Activated T-helper 1 cell treated with anti-CD3 and anti-CD28 coated beads, Interleukin-12 subunit alpha, Interleukin-12 subunit beta, Interleukin-2, Interleukin-4 antibody, amounts not matched to agents 30 ng/mL and 10 ng/mL and 1 ng/mL, durations not matched to agents 14 hours and 24 hours and 36 hours (primary cell): ENCODE measurements around the gene IRF2. TPM values are rescaled to one million over a fixed set of nuclear protein-coding genes. Genes with fewer than 3 reads are reported as not detected.

ENCODE experiments used
- DNase-seq: peaks from one replicate; pipeline ENCODE4 v3.0.0; 2021; ENCODE audit warnings: low spot score
- H3K27ac Mint-ChIP-seq: one replicate; pipeline ENCODE4 v1.8.0; 2021; ENCODE audit warnings: mild to moderate bottlenecking, mixed read lengths
- H3K27me3 Mint-ChIP-seq: one replicate; pipeline ENCODE4 v1.8.0; 2022; ENCODE audit warnings: mild to moderate bottlenecking, moderate library complexity, mixed read lengths; ENCODE audit not compliant: insufficient read depth
- H3K36me3 Mint-ChIP-seq: one replicate; pipeline ENCODE4 v1.8.0; 2021; ENCODE audit warnings: low read depth, mixed read lengths
- H3K4me1 Mint-ChIP-seq: one replicate; pipeline ENCODE4 v1.8.0; 2021; ENCODE audit warnings: low read depth, mixed read lengths
- H3K4me3 Mint-ChIP-seq: one replicate; pipeline ENCODE4 v1.8.0; 2021; ENCODE audit warnings: mild to moderate bottlenecking, moderate library complexity, mixed read lengths
- H3K9me3 Mint-ChIP-seq: one replicate; pipeline ENCODE4 v1.8.0; 2021; ENCODE audit warnings: mixed read lengths
- intact Hi-C: fragments of 100-400 bp; cut with micrococcal nuclease; formaldehyde crosslinking; loops from one replicate; pipeline ENCODE4 v1.15.1; 2024
- total RNA-seq: library from RNA; stranded (reverse); gene quantifications from 2 replicates; pipeline ENCODE4 v1.2.3, GENCODE V29; 2022

The IRF2 gene
- total RNA-seq, 1 donor from 2014 or later = 75.8 TPM

GRCh38 chr4:184443318-184443717 lies 31.0 kb downstream of the IRF2 start:
- H3K27me3 Mint-ChIP-seq = no peaks in the 10 kb centered on the region
- H3K4me3 Mint-ChIP-seq = no peak overlapping the region
- intact Hi-C loops = no loop called here
- no peak for DNase-seq
- peaks cover 40% of the 10 kb centered on the region for H3K36me3 Mint-ChIP-seq
- H3K27ac Mint-ChIP-seq = peak overlapping the region; percentile 61
- no peaks in the 10 kb centered on the region for H3K9me3 Mint-ChIP-seq
- peaks cover 84% of the 10 kb centered on the region for H3K4me1 Mint-ChIP-seq

GRCh38 chr4:184442314-184442635 lies 32.1 kb downstream of the IRF2 start:
- no peaks in the 10 kb centered on the region for H3K9me3 Mint-ChIP-seq
- H3K36me3 Mint-ChIP-seq = peaks cover 30% of the 10 kb centered on the region
- peak overlapping the region; percentile 42 for H3K27ac Mint-ChIP-seq
- DNase-seq = no peak
- H3K27me3 Mint-ChIP-seq = no peaks in the 10 kb centered on the region
- no peak overlapping the region for H3K4me3 Mint-ChIP-seq
- intact Hi-C loops = no loop called here
- peaks cover 84% of the 10 kb centered on the region for H3K4me1 Mint-ChIP-seq

DNA sequence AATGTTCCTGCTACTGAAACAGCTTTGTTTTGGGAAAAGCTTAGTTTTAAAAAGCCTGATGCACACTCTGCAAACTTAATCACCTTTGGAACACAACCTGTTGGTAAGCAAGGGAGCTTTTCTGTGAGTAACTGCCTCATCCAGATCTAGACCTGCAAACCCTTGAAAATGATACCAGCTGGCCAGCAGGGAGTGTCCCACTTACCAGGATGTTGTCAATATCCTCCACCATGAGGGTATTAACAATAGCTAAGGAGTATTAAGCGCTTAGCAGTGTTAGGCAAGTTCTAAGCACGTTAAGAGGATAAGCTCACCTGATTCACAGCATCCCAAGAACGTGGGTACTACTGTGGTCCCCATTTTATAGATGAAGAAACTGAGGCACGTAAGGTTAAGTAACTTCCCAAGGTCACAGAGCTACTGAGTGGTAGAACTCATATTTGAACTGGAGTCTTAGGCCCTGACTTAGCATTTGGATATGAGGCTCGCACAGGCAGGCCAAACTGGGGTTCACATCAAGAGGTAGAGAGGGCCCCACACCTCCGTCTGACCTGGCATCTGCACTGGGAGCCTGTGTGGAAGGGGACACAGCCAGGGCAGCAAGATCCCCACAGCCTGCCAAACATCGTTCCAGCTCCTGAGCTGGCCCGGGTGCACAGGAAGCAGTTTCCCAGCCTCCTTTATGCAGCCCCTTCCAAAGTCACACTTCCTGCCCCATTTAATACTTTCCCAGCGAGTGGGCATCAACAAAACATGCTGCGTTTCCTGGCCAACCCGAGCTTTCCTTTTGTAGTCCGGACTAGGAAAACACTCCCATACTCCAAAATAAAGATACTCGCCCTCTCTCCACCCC lies 32.7 kb downstream of the IRF2 start:
- Mint-ChIP-seq H3K36me3 (peaks cover 29% of the 10 kb centered on the region), H3K27ac (peak overlapping the region; percentile 42), H3K9me3 (no peaks in the 10 kb centered on the region), H3K27me3 (no peaks in the 10 kb centered on the region), H3K4me3 (no peak overlapping the region), H3K4me1 (peaks cover 84% of the 10 kb centered on the region)
- no peak for DNase-seq
- intact Hi-C loops = loop anchor here (2.0 kb wide), 1 partner anchor 21 kb away; no protein-coding TSS in a partner anchor

GRCh38 chr4:184440595-184441358 lies 33.6 kb downstream of the IRF2 start:
- Mint-ChIP-seq H3K9me3 (no peaks in the 10 kb centered on the region), H3K27ac (no peak overlapping the region), H3K27me3 (no peaks in the 10 kb centered on the region), H3K4me1 (peaks cover 84% of the 10 kb centered on the region), H3K36me3 (peaks cover 21% of the 10 kb centered on the region), H3K4me3 (no peak overlapping the region)
- intact Hi-C loops = loop anchor here (2.0 kb wide), 1 partner anchor 20 kb away; no protein-coding TSS in a partner anchor
- DNase-seq = no peak

DNA sequence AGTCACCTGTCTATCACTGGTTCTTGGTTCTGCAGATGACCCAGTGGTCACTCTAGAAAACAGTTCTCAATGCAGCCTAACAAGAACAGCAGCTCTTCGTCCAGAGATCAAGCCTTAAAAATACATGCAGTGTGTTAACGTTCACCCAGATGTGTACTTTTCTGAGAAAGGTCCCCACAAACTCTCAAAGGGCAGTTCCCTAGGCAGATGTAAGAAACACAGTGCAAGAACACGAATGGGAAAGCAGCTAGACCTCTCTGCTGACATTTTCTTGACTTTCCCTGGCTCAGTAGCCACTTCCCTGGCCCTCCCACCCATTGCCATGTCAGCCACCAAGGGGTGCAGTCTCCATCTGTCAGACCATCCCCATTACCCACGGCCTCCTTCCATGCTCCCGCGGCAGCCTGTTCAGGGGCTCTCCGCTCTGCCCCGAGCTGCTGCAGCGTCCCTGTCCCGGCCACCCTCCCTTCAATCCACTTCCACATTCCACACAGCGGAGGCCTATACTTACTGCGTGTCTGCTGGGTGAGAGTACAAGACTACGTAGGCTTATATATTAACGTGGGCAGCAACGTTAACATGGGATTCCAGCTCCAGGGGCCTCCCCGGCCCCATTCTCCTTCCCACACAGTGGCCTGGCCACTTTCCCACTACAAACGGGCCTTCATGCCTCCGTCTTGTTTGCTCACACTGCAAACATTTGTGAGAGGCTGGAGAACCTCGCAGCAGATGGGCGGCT lies 34.3 kb downstream of the IRF2 start:
- Mint-ChIP-seq H3K36me3 (peaks cover 19% of the 10 kb centered on the region), H3K4me3 (no peak overlapping the region), H3K9me3 (no peaks in the 10 kb centered on the region), H3K27me3 (no peaks in the 10 kb centered on the region), H3K4me1 (peaks cover 79% of the 10 kb centered on the region), H3K27ac (no peak overlapping the region)
- DNase-seq = no peak
- intact Hi-C loops = loop anchor here (2.0 kb wide), 2 partner anchors 13 to 19 kb away; no protein-coding TSS in a partner anchor

GRCh38 chr4:184439386-184439785 lies 35.0 kb downstream of the IRF2 start:
- H3K27ac Mint-ChIP-seq = no peak overlapping the region
- intact Hi-C loops = loop anchor here (2.0 kb wide), 1 partner anchor 13 kb away; no protein-coding TSS in a partner anchor
- H3K36me3 Mint-ChIP-seq = peaks cover 14% of the 10 kb centered on the region
- DNase-seq = no peak
- no peaks in the 10 kb centered on the region for H3K27me3 Mint-ChIP-seq
- H3K4me3 Mint-ChIP-seq = no peak overlapping the region
- H3K9me3 Mint-ChIP-seq = no peaks in the 10 kb centered on the region
- H3K4me1 Mint-ChIP-seq = peaks cover 72% of the 10 kb centered on the region

GRCh38 chr4:184438375-184438774 lies 36.0 kb downstream of the IRF2 start:
- intact Hi-C loops = loop anchor here (2.0 kb wide), 1 partner anchor 14 kb away; no protein-coding TSS in a partner anchor
- Mint-ChIP-seq H3K36me3 (peaks cover 9% of the 10 kb centered on the region), H3K4me1 (peaks cover 64% of the 10 kb centered on the region), H3K27me3 (no peaks in the 10 kb centered on the region), H3K27ac (no peak overlapping the region), H3K4me3 (no peak overlapping the region), H3K9me3 (no peaks in the 10 kb centered on the region)
- no peak for DNase-seq

- no peaks in the 10 kb centered on the region for H3K27me3 Mint-ChIP-seq
- no peak overlapping the region for H3K4me3 Mint-ChIP-seq
- intact Hi-C loops = loop anchor here (2.0 kb wide), 1 partner anchor 15 kb away; no protein-coding TSS in a partner anchor
- no peaks in the 10 kb centered on the region for H3K9me3 Mint-ChIP-seq
- H3K36me3 Mint-ChIP-seq = peaks cover 9% of the 10 kb centered on the region
- peaks cover 62% of the 10 kb centered on the region for H3K4me1 Mint-ChIP-seq
- H3K27ac Mint-ChIP-seq = peak overlapping the region; percentile 31
- no peak for DNase-seq
Measured at GRCh38 chr4:184437565-184438265, 36.6 kb downstream of the IRF2 start.

DNA sequence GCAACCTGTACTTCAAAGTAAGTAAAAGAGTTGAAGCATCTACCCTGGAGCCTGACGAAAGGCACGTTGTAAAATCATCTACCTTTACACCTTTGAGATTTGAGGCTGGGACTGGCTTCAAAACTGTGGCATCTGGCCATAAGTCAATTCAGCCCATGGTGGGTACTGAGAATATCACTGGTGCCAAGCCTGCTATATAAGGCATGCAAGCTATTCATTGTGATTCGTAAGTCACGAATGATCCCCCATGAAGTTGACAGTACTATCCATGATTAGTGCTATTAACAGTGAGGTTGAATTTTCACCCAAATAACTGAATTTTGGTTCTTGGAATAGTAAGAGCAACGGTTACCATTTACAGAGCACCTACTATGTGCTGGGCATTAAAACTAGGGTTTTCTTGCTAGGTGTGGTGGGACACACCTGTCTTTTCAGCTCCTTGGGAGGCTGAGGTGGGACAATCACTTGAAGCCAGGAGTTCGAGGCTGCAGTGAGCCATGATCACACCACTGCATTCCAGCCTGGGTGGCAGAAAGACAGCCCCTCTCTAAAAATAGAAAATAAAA lies 39.8 kb downstream of the IRF2 start:
- H3K27me3 Mint-ChIP-seq = no peaks in the 10 kb centered on the region
- H3K36me3 Mint-ChIP-seq = peaks cover 17% of the 10 kb centered on the region
- intact Hi-C loops = no loop called here
- H3K27ac Mint-ChIP-seq = no peak overlapping the region
- no peak overlapping the region for H3K4me3 Mint-ChIP-seq
- H3K9me3 Mint-ChIP-seq = no peaks in the 10 kb centered on the region
- H3K4me1 Mint-ChIP-seq = peaks cover 54% of the 10 kb centered on the region
- no peak for DNase-seq

- H3K36me3 Mint-ChIP-seq = peaks cover 18% of the 10 kb centered on the region
- peaks cover 55% of the 10 kb centered on the region for H3K4me1 Mint-ChIP-seq
- H3K4me3 Mint-ChIP-seq = no peak overlapping the region
- no peaks in the 10 kb centered on the region for H3K9me3 Mint-ChIP-seq
- no peak overlapping the region for H3K27ac Mint-ChIP-seq
- H3K27me3 Mint-ChIP-seq = no peaks in the 10 kb centered on the region
- DNase-seq = no peak
- intact Hi-C loops = no loop called here
Measured at GRCh38 chr4:184434021-184434420, 40.3 kb downstream of the IRF2 start.

GRCh38 chr4:184433258-184433892 lies 41.0 kb downstream of the IRF2 start:
- Mint-ChIP-seq H3K27me3 (no peaks in the 10 kb centered on the region), H3K4me3 (no peak overlapping the region), H3K27ac (peak overlapping the region; percentile 52), H3K9me3 (no peaks in the 10 kb centered on the region), H3K36me3 (peaks cover 20% of the 10 kb centered on the region), H3K4me1 (peaks cover 49% of the 10 kb centered on the region)
- no peak for DNase-seq
- intact Hi-C loops = no loop called here
